ENCODE results near the gene ANKRD50.

The ANKRD50 gene

GRCh38 chr4:124745985-124746801, 33.7 kb upstream of the ANKRD50 start:
- Histone ChIP-seq H3K4me1 (ENCODE audit: insufficient read depth, low read length, poor library complexity, severe bottlenecking) (no peaks in the 10 kb centered on the region), H3K4me2 (ENCODE audit: low read depth, low read length, poor library complexity, severe bottlenecking) (no peak overlapping the region), H3K36me3 (ENCODE audit: insufficient read depth, low read length) (no peaks in the 10 kb centered on the region), H3K9ac (ENCODE audit: low read depth, low read length, poor library complexity, severe bottlenecking) (no peak overlapping the region), H2AFZ (ENCODE audit: low read length) (no peak overlapping the region), H3K79me2 (ENCODE audit: insufficient read depth, low read length) (no peaks in the 10 kb centered on the region), H4K20me1 (ENCODE audit: insufficient read depth, low read length, poor library complexity, severe bottlenecking) (no peaks in the 10 kb centered on the region), H3F3A (ENCODE audit: low read depth) (no peaks in the 10 kb centered on the region), H3K9me3 (ENCODE audit: insufficient read depth, low read depth, low read length) (no peaks in the 10 kb centered on the region), H3K9me2 (replicated peaks; ENCODE audit: low read depth, low read length) (no peaks in the 10 kb centered on the region), H3K27me3 (ENCODE audit: insufficient read depth, low read length, poor library complexity, severe bottlenecking) (no peaks in the 10 kb centered on the region), H3K4me3 (ENCODE audit: low read length, poor library complexity, severe bottlenecking) (no peak overlapping the region)
- no peak for TF ChIP-seq EZH2phosphoT487 (IDR thresholded peaks at IDR 0.05; ENCODE audit: borderline replicate concordance)
- no peak for TF ChIP-seq CTCF (conservative IDR thresholded peaks at IDR 0.05; ENCODE audit: low read length)

GRCh38 chr4:124743711-124744110, 31.2 kb upstream of the ANKRD50 start:
- Histone ChIP-seq H3K36me3 (ENCODE audit: insufficient read depth, low read length) (no peaks in the 10 kb centered on the region), H3K9me2 (replicated peaks; ENCODE audit: low read depth, low read length) (no peaks in the 10 kb centered on the region), H3F3A (ENCODE audit: low read depth) (no peaks in the 10 kb centered on the region), H3K4me3 (ENCODE audit: low read length, poor library complexity, severe bottlenecking) (no peak overlapping the region), H4K20me1 (ENCODE audit: insufficient read depth, low read length, poor library complexity, severe bottlenecking) (no peaks in the 10 kb centered on the region), H2AFZ (ENCODE audit: low read length) (no peak overlapping the region), H3K79me2 (ENCODE audit: insufficient read depth, low read length) (no peaks in the 10 kb centered on the region), H3K4me1 (ENCODE audit: insufficient read depth, low read length, poor library complexity, severe bottlenecking) (no peaks in the 10 kb centered on the region), H3K9me3 (ENCODE audit: insufficient read depth, low read depth, low read length) (no peaks in the 10 kb centered on the region), H3K4me2 (ENCODE audit: low read depth, low read length, poor library complexity, severe bottlenecking) (no peak overlapping the region), H3K9ac (ENCODE audit: low read depth, low read length, poor library complexity, severe bottlenecking) (no peak overlapping the region), H3K27me3 (ENCODE audit: insufficient read depth, low read length, poor library complexity, severe bottlenecking) (no peaks in the 10 kb centered on the region)
- TF ChIP-seq EZH2phosphoT487 (IDR thresholded peaks at IDR 0.05; ENCODE audit: borderline replicate concordance) (no peak), CTCF (conservative IDR thresholded peaks at IDR 0.05; ENCODE audit: low read length) (no peak)

GRCh38 chr4:124740501-124740900, 28.0 kb upstream of the ANKRD50 start:
- Histone ChIP-seq H3K4me2 (ENCODE audit: low read depth, low read length, poor library complexity, severe bottlenecking) (no peak overlapping the region), H3F3A (ENCODE audit: low read depth) (no peaks in the 10 kb centered on the region), H4K20me1 (ENCODE audit: insufficient read depth, low read length, poor library complexity, severe bottlenecking) (no peaks in the 10 kb centered on the region), H3K9me3 (ENCODE audit: insufficient read depth, low read depth, low read length) (no peaks in the 10 kb centered on the region), H2AFZ (ENCODE audit: low read length) (no peak overlapping the region), H3K4me3 (ENCODE audit: low read length, poor library complexity, severe bottlenecking) (no peak overlapping the region), H3K4me1 (ENCODE audit: insufficient read depth, low read length, poor library complexity, severe bottlenecking) (no peaks in the 10 kb centered on the region), H3K9ac (ENCODE audit: low read depth, low read length, poor library complexity, severe bottlenecking) (no peak overlapping the region), H3K36me3 (ENCODE audit: insufficient read depth, low read length) (no peaks in the 10 kb centered on the region), H3K79me2 (ENCODE audit: insufficient read depth, low read length) (no peaks in the 10 kb centered on the region), H3K27me3 (ENCODE audit: insufficient read depth, low read length, poor library complexity, severe bottlenecking) (no peaks in the 10 kb centered on the region), H3K9me2 (replicated peaks; ENCODE audit: low read depth, low read length) (no peaks in the 10 kb centered on the region)
- no peak for TF ChIP-seq EZH2phosphoT487 (IDR thresholded peaks at IDR 0.05; ENCODE audit: borderline replicate concordance)
- TF ChIP-seq CTCF (conservative IDR thresholded peaks at IDR 0.05; ENCODE audit: low read length) = no peak
